Mononuclear cell (primary cell): ENCODE results near the gene RIMBP2. TPM values are rescaled to one million over a fixed set of nuclear protein-coding genes. Genes with fewer than 3 reads are reported as not detected.
"Not testable (repeated sequence)": the region's sequence is repeated elsewhere in the genome, so short reads cannot be mapped to it uniquely, and the experiment has no call there.

Experiments used
- H3K27me3 ChIP-seq: 2 replicates; pipeline ENCODE4 v1.6.0; 2011; ENCODE audit warnings: low read length, control low read depth; ENCODE audit not compliant: insufficient read depth
- H3K4me1 ChIP-seq: 2 replicates; pipeline ENCODE4 v1.5.1; 2011; ENCODE audit warnings: mild to moderate bottlenecking, low read length, control low read depth; ENCODE audit not compliant: insufficient read depth
- H3K4me3 ChIP-seq: 2 replicates; pipeline ENCODE4 v1.5.1; 2011; ENCODE audit warnings: mild to moderate bottlenecking, low read length, moderate library complexity
- H3K9me3 ChIP-seq: 2 replicates; pipeline ENCODE4 v1.5.1; 2011; ENCODE audit warnings: low read depth, mild to moderate bottlenecking, control low read depth, low read length
- total RNA-seq: library from RNA; depleted of rRNA; stranded (reverse); fragments of >200 nt; gene quantifications from one replicate; pipeline ENCODE4 v1.2.3, GENCODE V29; 2012

RIMBP2 gene
- total RNA-seq, 1 donor, result not detected

- H3K4me1 ChIP-seq, result no peaks in the 10 kb centered on the region
- H3K27me3 ChIP-seq, result no peaks in the 10 kb centered on the region
- H3K4me3 ChIP-seq, result no peak overlapping the region
- no peaks in the 10 kb centered on the region for H3K9me3 ChIP-seq
These were observed 12.2 kb downstream of the RIMBP2 start for GRCh38 chr12:130703733-130704375.

- H3K4me1 ChIP-seq, result no peaks in the 10 kb centered on the region
- H3K27me3 ChIP-seq, result no peaks in the 10 kb centered on the region
- no peaks in the 10 kb centered on the region for H3K9me3 ChIP-seq
- no peak overlapping the region for H3K4me3 ChIP-seq
These were observed 12.9 kb downstream of the RIMBP2 start for GRCh38 chr12:130702966-130703732.

- no peaks in the 10 kb centered on the region for H3K27me3 ChIP-seq
- H3K9me3 ChIP-seq, result no peaks in the 10 kb centered on the region
- no peak overlapping the region for H3K4me3 ChIP-seq
- H3K4me1 ChIP-seq, result no peaks in the 10 kb centered on the region
These were observed 14.7 kb downstream of the RIMBP2 start for GRCh38 chr12:130701402-130701744.

- Histone ChIP-seq H3K4me3 (no peak overlapping the region), H3K4me1 (no peaks in the 10 kb centered on the region), H3K9me3 (no peaks in the 10 kb centered on the region), H3K27me3 (no peaks in the 10 kb centered on the region)
These were observed 15.4 kb downstream of the RIMBP2 start for GRCh38 chr12:130700492-130701401.

GRCh38 chr12:130698106-130698505 lies 18.0 kb downstream of the RIMBP2 start:
- no peaks in the 10 kb centered on the region for H3K27me3 ChIP-seq
- no peak overlapping the region for H3K4me3 ChIP-seq
- H3K9me3 ChIP-seq, result no peaks in the 10 kb centered on the region
- no peaks in the 10 kb centered on the region for H3K4me1 ChIP-seq

GRCh38 chr12:130696379-130697100 lies 19.6 kb downstream of the RIMBP2 start:
- H3K4me3 ChIP-seq, result no peak overlapping the region
- no peaks in the 10 kb centered on the region for H3K9me3 ChIP-seq
- no peaks in the 10 kb centered on the region for H3K27me3 ChIP-seq
- H3K4me1 ChIP-seq, result no peaks in the 10 kb centered on the region

- Histone ChIP-seq H3K27me3 (no peaks in the 10 kb centered on the region), H3K4me1 (no peaks in the 10 kb centered on the region), H3K9me3 (no peaks in the 10 kb centered on the region), H3K4me3 (no peak overlapping the region)
These were observed 21.0 kb downstream of the RIMBP2 start for GRCh38 chr12:130695061-130695460.

- no peaks in the 10 kb centered on the region for H3K27me3 ChIP-seq
- H3K4me1 ChIP-seq, result no peaks in the 10 kb centered on the region
- H3K4me3 ChIP-seq, result no peak overlapping the region
- H3K9me3 ChIP-seq, result no peaks in the 10 kb centered on the region
These were observed 26.4 kb downstream of the RIMBP2 start for GRCh38 chr12:130689408-130690405.

GRCh38 chr12:130688999-130689398 lies 27.1 kb downstream of the RIMBP2 start:
- not testable (repeated sequence) for H3K27me3 ChIP-seq, H3K9me3 ChIP-seq, H3K4me1 ChIP-seq, H3K4me3 ChIP-seq

- H3K4me3 ChIP-seq, result no peak overlapping the region
- no peaks in the 10 kb centered on the region for H3K27me3 ChIP-seq
- H3K9me3 ChIP-seq, result no peaks in the 10 kb centered on the region
- no peaks in the 10 kb centered on the region for H3K4me1 ChIP-seq
These were observed 28.0 kb downstream of the RIMBP2 start for GRCh38 chr12:130687796-130688778.

GRCh38 chr12:130687190-130687589 lies 28.9 kb downstream of the RIMBP2 start:
- no peaks in the 10 kb centered on the region for H3K4me1 ChIP-seq
- no peaks in the 10 kb centered on the region for H3K27me3 ChIP-seq
- no peak overlapping the region for H3K4me3 ChIP-seq
- H3K9me3 ChIP-seq, result no peaks in the 10 kb centered on the region

GRCh38 chr12:130686511-130686991 lies 29.5 kb downstream of the RIMBP2 start:
- Histone ChIP-seq H3K4me3 (no peak overlapping the region), H3K4me1 (no peaks in the 10 kb centered on the region), H3K27me3 (no peaks in the 10 kb centered on the region), H3K9me3 (no peaks in the 10 kb centered on the region)

GRCh38 chr12:130685850-130686249 lies 30.2 kb downstream of the RIMBP2 start:
- no peaks in the 10 kb centered on the region for H3K4me1 ChIP-seq
- H3K4me3 ChIP-seq, result no peak overlapping the region

More at GRCh38 chr12:130685850-130686249, 30.2 kb downstream of the RIMBP2 start:
- H3K9me3 ChIP-seq, result no peaks in the 10 kb centered on the region
- H3K27me3 ChIP-seq, result no peaks in the 10 kb centered on the region
